ENCODE data around the gene CXCL10.

CXCL10 gene

GRCh38 chr4:75985116-75985515 is 38.2 kb downstream of the CXCL10 start:
- TF ChIP-seq CTCF (IDR thresholded peaks at IDR 0.05; ENCODE audit: low read depth, low read length): no peak

GRCh38 chr4:75980576-75980975 is 42.7 kb downstream of the CXCL10 start:
- no peak overlapping the region for H3K4me3 ChIP-seq (ENCODE audit: low read depth, low read length)
- no peak for TF ChIP-seq CTCF (IDR thresholded peaks at IDR 0.05; ENCODE audit: low read depth, low read length)

More at GRCh38 chr4:75985116-75985515, 38.2 kb downstream of the CXCL10 start:
- no peak overlapping the region for H3K4me3 ChIP-seq (ENCODE audit: low read depth, low read length)

- TF ChIP-seq CTCF (IDR thresholded peaks at IDR 0.05; ENCODE audit: low read depth, low read length): no peak
- no peak overlapping the region for H3K4me3 ChIP-seq (ENCODE audit: low read depth, low read length)
These were observed 47.1 kb downstream of the CXCL10 start for GRCh38 chr4:75976177-75976576.

- H3K4me3 ChIP-seq (ENCODE audit: low read depth, low read length): no peak overlapping the region
- no peak for TF ChIP-seq CTCF (IDR thresholded peaks at IDR 0.05; ENCODE audit: low read depth, low read length)
These were observed 49.5 kb downstream of the CXCL10 start for GRCh38 chr4:75973766-75974165.

Measured in WI38 (cell line).